Astrocyte of the cerebellum (primary cell): ENCODE data around the gene CCDC50.

Experiments
- DNase-seq: peaks from one replicate; pipeline ENCODE4 v3.0.0-alpha.2; 2011; ENCODE audit warnings: low read depth
- H3K4me3 ChIP-seq: 2 replicates; pipeline ENCODE4 v1.5.1; 2011; ENCODE audit warnings: mild to moderate bottlenecking, low read depth, low read length, moderate library complexity
- CTCF ChIP-seq: IDR thresholded peaks from 2 replicates; pipeline ENCODE4 v1.5.1; 2012; ENCODE audit warnings: low read length, low read depth, moderate library complexity, mild to moderate bottlenecking; ENCODE audit errors: missing control alignments
- in situ Hi-C: cut with HindIII; loops from 2 replicates; pipeline ENCODE4 v1.10.0; 2017; ENCODE audit warnings: low sequenced_read_pairs

The CCDC50 gene

DNA sequence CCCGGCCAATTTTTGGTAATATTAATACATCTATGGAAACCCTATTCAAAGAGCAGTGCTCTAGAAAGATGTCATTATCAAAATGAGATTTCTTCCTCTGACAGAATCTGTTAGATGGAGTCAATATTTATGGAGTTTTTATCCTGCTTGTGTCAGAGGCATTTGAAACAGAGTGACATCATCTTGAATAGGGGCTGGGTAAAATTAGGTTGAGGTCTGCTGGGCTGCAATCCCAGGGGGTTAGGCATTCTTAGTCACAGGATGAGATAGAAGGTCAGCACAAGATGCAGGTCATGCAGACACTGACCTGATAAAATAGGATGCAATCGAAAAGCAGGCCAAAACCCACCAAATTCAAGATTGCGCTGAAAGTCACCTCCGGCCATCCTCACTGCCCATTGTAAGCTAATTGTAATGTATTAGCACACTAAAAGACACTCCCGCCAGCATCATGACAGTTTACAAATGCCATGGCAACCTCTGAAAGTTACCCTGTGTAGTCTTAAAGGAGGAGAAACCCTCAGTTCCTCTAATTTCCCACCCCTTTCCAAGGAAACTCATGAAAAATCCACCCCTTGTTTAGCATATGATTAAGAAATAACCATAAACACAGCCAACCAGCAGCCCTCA lies 27.3 kb upstream of the CCDC50 start:
- no peak for TF ChIP-seq CTCF
- in situ Hi-C loops: no loop called here
- H3K4me3 ChIP-seq: no peak overlapping the region
- no peak for DNase-seq

DNA sequence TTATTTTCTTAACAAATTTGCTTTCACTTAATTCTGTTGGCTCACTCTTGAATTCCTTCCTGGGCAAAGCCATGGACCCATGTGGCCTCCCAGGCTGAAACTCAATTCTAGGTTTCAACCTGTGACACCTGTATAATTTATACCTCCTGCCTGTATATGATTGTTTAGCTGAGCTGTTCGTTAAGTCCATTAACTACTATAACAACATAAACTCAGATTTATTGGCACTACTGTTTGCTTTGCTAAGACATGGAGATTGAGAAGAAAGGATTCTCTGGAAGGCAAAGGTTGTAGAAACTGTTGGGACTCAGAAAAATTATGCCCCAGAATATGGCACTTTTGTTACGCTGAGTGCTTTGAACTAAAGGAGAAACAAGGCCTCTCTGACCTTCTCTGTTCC lies 26.7 kb upstream of the CCDC50 start:
- no peak for TF ChIP-seq CTCF
- no peak overlapping the region for H3K4me3 ChIP-seq
- in situ Hi-C loops: no loop called here
- no peak for DNase-seq

DNA sequence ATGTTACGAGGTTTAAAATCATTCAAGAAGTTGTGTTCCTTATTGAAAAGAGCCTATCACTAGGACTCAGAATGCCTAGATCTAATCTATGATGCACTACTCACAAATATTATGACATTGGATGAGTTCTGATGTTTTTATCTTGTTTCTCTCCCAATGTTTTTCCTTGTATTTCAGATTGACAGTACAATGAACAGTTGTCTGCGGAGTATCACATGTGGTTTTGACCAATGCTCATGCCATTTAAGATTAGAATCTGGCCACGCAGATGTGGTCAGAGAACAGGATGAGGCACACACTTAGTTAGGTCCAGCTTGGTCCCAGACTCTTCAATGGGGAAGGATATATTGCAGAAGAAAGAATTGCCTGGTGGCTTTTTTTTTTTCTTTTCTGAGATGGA lies 25.6 kb upstream of the CCDC50 start:
- H3K4me3 ChIP-seq: no peak overlapping the region
- in situ Hi-C loops: no loop called here
- no peak for DNase-seq
- no peak for TF ChIP-seq CTCF

DNA sequence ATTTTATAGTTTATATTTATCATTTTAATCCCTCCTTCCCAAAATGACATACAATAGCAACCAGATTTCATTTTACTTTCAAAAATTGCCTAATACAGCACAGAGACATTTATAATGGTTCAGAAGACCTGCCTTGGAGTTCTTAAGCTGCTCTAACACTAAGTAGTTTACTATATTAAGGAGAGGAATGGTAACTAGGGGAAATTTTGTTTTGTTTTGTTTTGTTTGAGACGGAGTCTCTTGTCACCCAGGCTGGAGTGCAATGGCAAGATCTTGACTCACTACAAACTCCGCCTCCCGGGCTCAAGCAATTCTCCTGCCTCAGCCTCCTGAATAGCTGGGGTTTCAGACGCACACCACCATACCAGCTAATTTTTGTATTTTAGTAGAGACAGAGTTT lies 22.8 kb upstream of the CCDC50 start:
- no peak for TF ChIP-seq CTCF
- in situ Hi-C loops: no loop called here
- no peak overlapping the region for H3K4me3 ChIP-seq
- DNase-seq: no peak

DNA sequence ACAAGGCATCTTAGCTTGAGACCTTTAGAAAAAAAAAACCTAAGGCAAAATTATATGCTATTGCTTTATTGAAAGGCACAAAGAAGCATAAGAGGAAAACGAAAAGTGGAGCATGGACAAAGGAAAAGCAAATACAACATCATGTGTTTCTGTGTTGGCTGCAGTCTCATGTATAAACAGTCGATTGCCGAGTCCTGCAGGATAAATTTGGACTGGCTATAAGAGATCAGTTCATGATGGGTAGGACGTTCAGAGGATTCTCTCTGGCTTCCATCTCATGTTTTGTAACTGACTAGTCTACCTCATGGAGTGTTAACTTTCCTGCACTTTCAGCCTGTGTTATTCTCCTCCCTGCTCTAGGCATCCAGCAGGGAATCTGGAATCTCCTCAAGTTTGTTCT lies 21.9 kb upstream of the CCDC50 start:
- no peak overlapping the region for H3K4me3 ChIP-seq
- TF ChIP-seq CTCF: no peak
- in situ Hi-C loops: no loop called here
- no peak for DNase-seq

DNA sequence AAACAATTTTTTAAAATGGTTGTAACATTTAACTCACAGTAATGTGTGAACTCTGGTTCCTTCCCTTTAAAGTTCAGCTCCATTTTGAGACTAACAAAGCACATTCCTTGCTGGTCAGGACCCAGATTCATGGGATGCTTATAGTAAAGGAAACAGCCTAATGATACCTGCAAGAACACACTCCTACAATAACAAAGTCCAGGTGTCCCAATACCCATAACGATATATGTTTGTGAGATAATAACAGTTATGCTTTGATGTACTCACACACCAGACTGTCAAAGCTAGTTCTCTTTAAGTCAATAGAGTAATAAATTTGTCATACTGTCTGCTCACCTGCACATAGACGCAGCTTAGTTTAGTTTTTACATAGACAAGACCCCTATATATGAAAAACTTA lies 15.9 kb upstream of the CCDC50 start:
- in situ Hi-C loops: no loop called here
- H3K4me3 ChIP-seq: no peak overlapping the region
- DNase-seq: no peak
- TF ChIP-seq CTCF: no peak

GRCh38 chr3:191314109-191314728 lies 15.0 kb upstream of the CCDC50 start:
- no peak overlapping the region for H3K4me3 ChIP-seq
- no peak for TF ChIP-seq CTCF
- no peak for DNase-seq
- in situ Hi-C loops: no loop called here
